ENCODE data around the gene TMUB2. TPM values are rescaled to one million over a fixed set of nuclear protein-coding genes. Genes with fewer than 3 reads are reported as not detected.

Gene TMUB2
- total and polyA plus RNA-seq, 2 of the 13 experiments (the other 11 are each of a cell fraction or from before 2014, with no cell fraction given): 26.9 to 50.8 TPM

DNA sequence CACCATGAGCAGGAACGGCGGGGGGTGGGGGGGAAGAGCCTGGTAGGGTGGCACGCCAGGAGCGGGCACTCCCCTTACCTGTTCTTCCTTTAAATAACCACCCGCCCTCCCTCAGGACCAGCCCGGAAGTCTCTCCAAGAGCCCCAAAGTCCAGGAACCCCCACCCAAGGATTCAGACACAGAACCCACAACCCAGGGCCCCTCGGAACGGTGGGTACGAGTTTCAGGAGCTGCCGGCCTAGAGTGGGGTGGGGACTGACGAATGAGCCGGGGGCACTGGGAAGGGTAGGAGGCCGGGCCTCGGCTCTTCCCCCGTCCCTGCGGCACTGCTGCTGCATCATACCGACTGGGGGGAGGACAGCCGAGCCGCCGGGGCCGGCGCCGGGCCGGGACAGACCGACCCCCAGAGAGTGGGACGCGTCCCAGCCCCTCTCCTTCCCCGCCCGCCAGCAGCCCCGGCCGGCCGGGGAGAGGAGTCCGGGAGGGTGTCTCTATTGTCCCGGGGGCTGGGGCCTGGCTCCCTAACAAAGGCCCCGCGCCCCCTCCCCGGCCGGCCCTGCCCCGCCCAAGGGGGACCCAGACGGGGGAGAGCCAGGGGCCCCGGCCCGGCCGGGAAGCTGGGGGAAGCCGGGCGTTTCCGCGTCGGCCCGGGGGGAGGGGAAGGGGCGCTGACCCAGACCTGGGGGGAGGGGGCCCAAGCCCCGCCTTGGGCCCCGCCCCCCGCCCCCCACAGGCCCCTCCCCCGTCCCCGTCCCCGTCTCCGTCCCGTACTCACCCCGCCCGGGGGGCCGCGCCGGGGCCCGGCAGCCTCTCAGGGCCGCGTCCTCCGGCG, 12.2 kb downstream of the TMUB2 start (continued):
- no peak for TF ChIP-seq RAD51 (IDR thresholded peaks at IDR 0.05; ENCODE audit: borderline replicate concordance)
- peak; percentile 78 for TF ChIP-seq KDM5B (CRISPR knock-in tag; IDR thresholded peaks at IDR 0.05; ENCODE audit: borderline replicate concordance)
- 0 out of 2 replicates have a peak, but pooled peaks have one; percentile 47 for TF ChIP-seq ZNF616 (CRISPR knock-in tag; IDR thresholded peaks at IDR 0.05; ENCODE audit: low read depth)
- no peak for TF ChIP-seq NR1H2 (CRISPR knock-in tag; IDR thresholded peaks at IDR 0.05; ENCODE audit: borderline replicate concordance, low read depth)
- TF ChIP-seq, protein P1, sequence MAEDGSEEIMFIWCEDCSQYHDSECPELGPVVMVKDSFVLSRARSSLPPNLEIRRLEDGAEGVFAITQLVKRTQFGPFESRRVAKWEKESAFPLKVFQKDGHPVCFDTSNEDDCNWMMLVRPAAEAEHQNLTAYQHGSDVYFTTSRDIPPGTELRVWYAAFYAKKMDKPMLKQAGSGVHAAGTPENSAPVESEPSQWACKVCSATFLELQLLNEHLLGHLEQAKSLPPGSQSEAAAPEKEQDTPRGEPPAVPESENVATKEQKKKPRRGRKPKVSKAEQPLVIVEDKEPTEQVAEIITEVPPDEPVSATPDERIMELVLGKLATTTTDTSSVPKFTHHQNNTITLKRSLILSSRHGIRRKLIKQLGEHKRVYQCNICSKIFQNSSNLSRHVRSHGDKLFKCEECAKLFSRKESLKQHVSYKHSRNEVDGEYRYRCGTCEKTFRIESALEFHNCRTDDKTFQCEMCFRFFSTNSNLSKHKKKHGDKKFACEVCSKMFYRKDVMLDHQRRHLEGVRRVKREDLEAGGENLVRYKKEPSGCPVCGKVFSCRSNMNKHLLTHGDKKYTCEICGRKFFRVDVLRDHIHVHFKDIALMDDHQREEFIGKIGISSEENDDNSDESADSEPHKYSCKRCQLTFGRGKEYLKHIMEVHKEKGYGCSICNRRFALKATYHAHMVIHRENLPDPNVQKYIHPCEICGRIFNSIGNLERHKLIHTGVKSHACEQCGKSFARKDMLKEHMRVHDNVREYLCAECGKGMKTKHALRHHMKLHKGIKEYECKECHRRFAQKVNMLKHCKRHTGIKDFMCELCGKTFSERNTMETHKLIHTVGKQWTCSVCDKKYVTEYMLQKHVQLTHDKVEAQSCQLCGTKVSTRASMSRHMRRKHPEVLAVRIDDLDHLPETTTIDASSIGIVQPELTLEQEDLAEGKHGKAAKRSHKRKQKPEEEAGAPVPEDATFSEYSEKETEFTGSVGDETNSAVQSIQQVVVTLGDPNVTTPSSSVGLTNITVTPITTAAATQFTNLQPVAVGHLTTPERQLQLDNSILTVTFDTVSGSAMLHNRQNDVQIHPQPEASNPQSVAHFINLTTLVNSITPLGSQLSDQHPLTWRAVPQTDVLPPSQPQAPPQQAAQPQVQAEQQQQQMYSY (CRISPR knock-in tag; IDR thresholded peaks at IDR 0.05): no peak
- TF ChIP-seq EP300 (IDR thresholded peaks at IDR 0.05; ENCODE audit: low read depth in 2 of 2, low read length in 2 of 2): no peak
- no peak for TF ChIP-seq EP300 (CRISPR knock-in tag; IDR thresholded peaks at IDR 0.05; ENCODE audit: borderline replicate concordance)
- no peak for TF ChIP-seq ZBTB1 (CRISPR knock-in tag; IDR thresholded peaks at IDR 0.05; ENCODE audit: borderline replicate concordance)
- TF ChIP-seq SCMH1 (CRISPR knock-in tag; IDR thresholded peaks at IDR 0.05; ENCODE audit: borderline replicate concordance): no peak
- TF ChIP-seq NFE2L2 (IDR thresholded peaks at IDR 0.05; ENCODE audit: low read length): no peak
- 0 out of 2 replicates have a peak, but pooled peaks have one; percentile 28 for TF ChIP-seq ZNF777 (CRISPR knock-in tag; IDR thresholded peaks at IDR 0.05)
- TF ChIP-seq, protein P2, sequence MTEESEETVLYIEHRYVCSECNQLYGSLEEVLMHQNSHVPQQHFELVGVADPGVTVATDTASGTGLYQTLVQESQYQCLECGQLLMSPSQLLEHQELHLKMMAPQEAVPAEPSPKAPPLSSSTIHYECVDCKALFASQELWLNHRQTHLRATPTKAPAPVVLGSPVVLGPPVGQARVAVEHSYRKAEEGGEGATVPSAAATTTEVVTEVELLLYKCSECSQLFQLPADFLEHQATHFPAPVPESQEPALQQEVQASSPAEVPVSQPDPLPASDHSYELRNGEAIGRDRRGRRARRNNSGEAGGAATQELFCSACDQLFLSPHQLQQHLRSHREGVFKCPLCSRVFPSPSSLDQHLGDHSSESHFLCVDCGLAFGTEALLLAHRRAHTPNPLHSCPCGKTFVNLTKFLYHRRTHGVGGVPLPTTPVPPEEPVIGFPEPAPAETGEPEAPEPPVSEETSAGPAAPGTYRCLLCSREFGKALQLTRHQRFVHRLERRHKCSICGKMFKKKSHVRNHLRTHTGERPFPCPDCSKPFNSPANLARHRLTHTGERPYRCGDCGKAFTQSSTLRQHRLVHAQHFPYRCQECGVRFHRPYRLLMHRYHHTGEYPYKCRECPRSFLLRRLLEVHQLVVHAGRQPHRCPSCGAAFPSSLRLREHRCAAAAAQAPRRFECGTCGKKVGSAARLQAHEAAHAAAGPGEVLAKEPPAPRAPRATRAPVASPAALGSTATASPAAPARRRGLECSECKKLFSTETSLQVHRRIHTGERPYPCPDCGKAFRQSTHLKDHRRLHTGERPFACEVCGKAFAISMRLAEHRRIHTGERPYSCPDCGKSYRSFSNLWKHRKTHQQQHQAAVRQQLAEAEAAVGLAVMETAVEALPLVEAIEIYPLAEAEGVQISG (CRISPR knock-in tag; IDR thresholded peaks at IDR 0.05): no peak
- no peak for TF ChIP-seq TEAD3 (CRISPR knock-in tag; optimal IDR thresholded peaks at IDR 0.05; ENCODE audit: borderline replicate concordance)
- TF ChIP-seq ZNF234 (CRISPR knock-in tag; conservative IDR thresholded peaks at IDR 0.05): no peak
- TF ChIP-seq HMG20B (CRISPR knock-in tag; conservative IDR thresholded peaks at IDR 0.05): no peak
- TF ChIP-seq HNRNPUL1 (IDR thresholded peaks at IDR 0.05; ENCODE audit: low read depth, low read length): no peak
- TF ChIP-seq, protein P3, sequence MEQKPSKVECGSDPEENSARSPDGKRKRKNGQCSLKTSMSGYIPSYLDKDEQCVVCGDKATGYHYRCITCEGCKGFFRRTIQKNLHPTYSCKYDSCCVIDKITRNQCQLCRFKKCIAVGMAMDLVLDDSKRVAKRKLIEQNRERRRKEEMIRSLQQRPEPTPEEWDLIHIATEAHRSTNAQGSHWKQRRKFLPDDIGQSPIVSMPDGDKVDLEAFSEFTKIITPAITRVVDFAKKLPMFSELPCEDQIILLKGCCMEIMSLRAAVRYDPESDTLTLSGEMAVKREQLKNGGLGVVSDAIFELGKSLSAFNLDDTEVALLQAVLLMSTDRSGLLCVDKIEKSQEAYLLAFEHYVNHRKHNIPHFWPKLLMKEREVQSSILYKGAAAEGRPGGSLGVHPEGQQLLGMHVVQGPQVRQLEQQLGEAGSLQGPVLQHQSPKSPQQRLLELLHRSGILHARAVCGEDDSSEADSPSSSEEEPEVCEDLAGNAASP (CRISPR knock-in tag; IDR thresholded peaks at IDR 0.05; ENCODE audit: borderline replicate concordance): no peak
- TF ChIP-seq ATF1 (CRISPR knock-in tag; IDR thresholded peaks at IDR 0.05): no peak
- TF ChIP-seq, protein P4, sequence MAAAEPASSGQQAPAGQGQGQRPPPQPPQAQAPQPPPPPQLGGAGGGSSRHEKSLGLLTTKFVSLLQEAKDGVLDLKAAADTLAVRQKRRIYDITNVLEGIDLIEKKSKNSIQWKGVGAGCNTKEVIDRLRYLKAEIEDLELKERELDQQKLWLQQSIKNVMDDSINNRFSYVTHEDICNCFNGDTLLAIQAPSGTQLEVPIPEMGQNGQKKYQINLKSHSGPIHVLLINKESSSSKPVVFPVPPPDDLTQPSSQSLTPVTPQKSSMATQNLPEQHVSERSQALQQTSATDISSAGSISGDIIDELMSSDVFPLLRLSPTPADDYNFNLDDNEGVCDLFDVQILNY (CRISPR knock-in tag; conservative IDR thresholded peaks at IDR 0.05): 0 out of 2 replicates have a peak, but pooled peaks have one; percentile 23
- no peak for TF ChIP-seq HCFC1 (IDR thresholded peaks at IDR 0.05; ENCODE audit: low read depth, low read length)
- no peak for TF ChIP-seq RBM39 (IDR thresholded peaks at IDR 0.05; ENCODE audit: low read depth, low read length, poor library complexity, severe bottlenecking)

All from HepG2 (cell line).